GM19372 (cell line): Measurements from ENCODE around the gene TMEM123.

Experiments
- ATAC-seq: cut with Tn5 transposase; IDR thresholded peaks from one replicate; pipeline ENCODE4 v1.9.1; 2021; ENCODE audit warnings: mild to moderate bottlenecking, low read depth, moderate library complexity; ENCODE audit not compliant: unreplicated experiment

The TMEM123 gene

GRCh38 chr11:102428696-102429095, 23.9 kb downstream of the TMEM123 start:
- ATAC-seq, result no peak

DNA sequence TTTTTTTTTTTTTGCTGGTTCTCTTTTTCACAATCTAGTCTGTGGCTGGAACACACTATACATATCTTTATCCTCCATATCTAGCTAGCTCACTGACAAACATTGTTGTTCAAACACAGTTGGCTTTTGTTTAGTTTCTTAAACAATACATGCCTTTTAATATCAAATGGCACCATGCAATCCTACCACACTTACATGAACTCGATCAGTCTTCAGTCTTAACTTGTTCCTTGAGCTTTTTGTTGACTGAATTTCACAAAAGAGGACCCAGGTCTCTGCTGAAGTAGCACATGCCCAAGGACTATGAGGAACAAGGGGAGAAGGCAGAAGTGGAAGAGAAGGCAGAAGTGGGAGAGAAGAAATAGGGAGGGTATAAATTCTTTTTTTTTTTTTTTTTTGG, 25.5 kb downstream of the TMEM123 start:
- ATAC-seq, result no peak

DNA sequence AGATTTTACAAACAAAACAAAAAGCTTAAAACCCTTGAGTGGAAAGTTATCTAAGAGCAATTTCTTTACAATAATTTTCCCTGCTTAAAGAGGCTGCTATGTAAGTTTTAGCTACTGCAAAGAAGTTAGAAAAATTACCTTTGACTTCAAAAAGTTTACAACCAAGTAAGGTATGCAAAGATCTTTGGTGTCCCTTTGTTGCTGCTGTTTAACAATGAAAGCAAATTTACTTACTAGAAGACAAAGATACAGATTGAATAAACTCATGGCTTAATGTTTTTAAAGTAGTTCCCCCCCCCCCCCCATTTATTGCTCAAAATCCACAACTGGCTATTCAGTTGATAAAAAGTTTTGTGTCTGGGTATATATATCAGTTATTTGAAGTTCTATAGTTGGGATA, 26.0 kb downstream of the TMEM123 start:
- ATAC-seq, result no peak

DNA sequence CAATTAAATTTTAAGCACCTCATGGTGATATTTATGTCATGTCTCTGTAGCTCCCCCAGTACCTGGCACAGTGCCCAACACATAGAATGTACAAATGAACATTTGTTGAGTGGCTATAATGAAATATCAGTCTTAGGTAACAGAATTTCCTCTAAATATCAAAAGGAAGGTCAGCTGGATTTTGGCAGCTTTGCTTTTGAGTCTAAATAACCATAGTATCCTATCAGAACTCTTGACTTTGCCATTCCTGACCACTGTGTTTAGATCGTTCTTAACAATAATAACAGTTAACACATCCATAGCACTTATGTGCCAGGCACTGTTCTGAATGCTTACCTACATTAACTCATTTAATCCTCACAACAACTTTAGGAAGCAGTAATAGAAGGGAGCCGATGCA, 26.6 kb downstream of the TMEM123 start:
- no peak for ATAC-seq

GRCh38 chr11:102423936-102424335, 28.6 kb downstream of the TMEM123 start:
- no peak for ATAC-seq

DNA sequence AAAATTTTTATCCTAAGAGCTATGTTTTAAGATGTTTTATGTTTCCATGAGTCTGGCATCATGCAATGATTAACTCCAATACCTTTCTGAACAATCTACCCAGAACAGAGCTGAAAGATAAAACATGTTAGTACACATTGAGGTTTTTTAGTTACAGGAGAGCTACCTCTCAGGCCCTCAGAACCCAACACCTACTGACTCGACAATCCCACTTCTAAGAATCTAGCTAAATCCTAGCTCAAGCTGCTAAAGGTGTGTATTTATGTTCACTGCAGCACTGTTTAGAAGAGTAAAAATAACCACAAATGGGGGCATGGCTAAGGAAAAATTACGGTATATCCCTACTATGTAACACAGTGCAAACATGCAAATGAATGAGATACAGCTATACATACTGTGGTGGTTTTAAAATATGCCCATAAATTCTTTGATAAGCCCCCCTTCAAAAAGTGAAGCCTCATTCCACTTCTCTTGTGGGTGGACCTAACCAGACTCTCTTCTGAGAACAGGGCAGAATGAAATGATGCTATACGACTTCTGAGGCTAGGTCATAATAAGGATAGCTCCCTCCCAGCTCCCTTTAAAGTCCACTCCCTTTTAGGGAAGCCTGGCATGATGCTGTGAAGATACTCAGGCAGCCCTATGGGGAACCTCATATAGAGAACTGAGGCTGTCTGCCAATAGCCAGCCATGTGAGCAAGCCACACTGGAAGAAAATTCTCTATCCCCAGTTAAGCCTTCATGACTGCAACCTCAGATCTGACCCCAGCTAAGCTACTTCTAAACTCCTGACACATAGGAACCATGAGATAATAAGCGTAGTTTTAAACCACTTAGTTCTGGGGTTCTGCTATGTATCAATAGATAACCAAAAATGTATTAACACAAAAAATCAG, 29.5 kb downstream of the TMEM123 start:
- no peak for ATAC-seq

DNA sequence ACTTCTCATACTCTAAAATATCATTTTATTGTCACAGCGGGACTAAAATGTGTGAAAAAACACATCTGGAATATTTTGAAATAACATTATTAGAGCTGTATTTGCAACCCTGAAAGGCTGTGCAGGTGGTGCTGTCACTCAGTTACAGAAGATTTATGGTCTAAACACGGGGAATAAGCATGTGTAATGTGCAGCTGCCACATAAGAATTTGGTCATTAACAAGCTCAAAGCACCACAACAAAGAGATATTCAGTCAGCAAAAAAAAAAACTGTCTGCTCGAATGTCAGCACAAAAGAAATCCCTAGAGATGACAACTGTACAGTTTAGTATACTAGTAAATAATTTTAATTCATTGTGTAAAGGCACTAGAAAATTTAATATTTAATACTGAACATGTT, 31.3 kb downstream of the TMEM123 start:
- ATAC-seq, result no peak

DNA sequence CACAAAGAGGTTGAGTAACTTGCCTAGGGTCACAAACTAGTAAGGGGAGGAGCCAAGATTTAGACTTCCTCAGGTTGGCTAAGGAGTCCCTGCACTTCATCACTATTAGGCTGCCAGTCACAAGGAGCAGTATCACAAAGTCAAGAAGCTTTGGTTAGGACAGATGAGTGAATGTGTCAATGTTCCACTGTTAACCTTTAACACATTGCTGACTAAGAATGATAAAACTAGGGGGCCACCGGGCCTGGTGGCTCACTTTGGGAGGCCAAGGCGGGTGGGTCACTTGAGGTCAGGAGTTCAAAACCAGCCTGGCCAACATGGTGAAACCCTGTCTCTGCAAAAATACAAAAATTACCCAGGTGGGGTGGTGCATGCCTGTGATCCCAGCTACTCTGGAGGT, 32.0 kb downstream of the TMEM123 start:
- ATAC-seq, result no peak

DNA sequence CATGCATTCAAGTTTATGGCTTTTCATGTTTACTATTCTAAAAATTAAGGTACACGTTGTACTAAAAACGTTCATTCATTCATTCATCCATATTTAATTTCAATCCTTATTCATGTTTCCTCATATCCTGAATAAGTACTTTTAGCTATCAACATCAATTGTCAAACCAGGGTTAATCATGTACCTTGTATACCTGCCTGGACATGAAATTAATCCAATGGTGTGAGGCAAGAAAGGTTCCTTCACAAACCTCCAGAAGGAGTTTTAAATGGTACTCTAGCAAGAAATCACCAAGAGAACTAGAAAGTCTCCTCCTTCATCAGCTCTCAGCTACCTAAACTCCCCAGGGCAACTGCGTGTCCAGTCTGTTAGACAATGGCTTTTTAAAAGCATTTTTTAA, 33.4 kb downstream of the TMEM123 start:
- ATAC-seq, result no peak

DNA sequence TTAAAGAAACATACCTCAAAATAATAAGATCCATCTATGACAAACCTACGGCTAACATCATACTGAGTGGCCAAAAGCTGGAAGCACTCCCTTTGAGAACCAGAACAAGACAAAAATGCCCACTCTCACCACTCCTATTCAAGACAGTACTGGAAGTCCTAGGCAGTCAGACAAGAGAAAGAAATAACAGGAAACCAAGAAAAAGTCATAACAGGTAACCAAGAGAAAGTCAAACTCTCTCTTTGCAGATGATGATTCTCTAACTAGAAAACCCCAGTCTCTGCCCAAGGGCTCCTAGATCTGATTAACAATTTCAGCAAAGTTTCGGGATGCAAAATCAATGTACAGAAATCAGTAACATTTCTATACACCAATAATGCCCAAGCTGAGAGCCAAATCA, 35.6 kb downstream of the TMEM123 start:
- no peak for ATAC-seq

- ATAC-seq, result no peak
Measured at GRCh38 chr11:102415304-102415916, 37.2 kb downstream of the TMEM123 start.

- ATAC-seq, result no peak
Measured at GRCh38 chr11:102414559-102414958, 38.0 kb downstream of the TMEM123 start.

GRCh38 chr11:102413497-102413896, 39.1 kb downstream of the TMEM123 start:
- no peak for ATAC-seq

GRCh38 chr11:102411142-102411541, 41.4 kb downstream of the TMEM123 start:
- ATAC-seq, result no peak

- no peak for ATAC-seq
Measured at GRCh38 chr11:102410382-102410784, 42.2 kb downstream of the TMEM123 start.

DNA sequence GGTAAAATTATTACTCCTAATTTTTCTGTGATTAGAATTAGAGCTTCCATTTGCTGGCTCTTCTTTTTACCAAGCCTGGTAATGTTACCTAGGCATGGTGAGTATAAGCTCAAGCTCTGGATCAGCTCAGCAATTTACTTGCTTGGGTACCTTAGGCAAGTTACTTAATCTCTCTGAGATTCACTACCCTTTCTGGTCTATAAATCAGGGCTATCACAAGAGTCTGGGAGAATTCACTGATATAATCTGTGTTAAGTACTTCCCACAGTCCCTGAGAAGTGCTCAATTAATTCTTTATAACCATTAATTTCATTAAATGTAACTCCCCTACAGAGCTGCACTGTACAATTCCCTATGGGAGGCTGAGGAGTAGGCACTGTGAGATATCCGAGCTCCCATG, 44.2 kb downstream of the TMEM123 start:
- no peak for ATAC-seq

- ATAC-seq, result no peak
Measured at GRCh38 chr11:102407901-102408300, 44.7 kb downstream of the TMEM123 start.

GRCh38 chr11:102406099-102406498, 46.5 kb downstream of the TMEM123 start:
- ATAC-seq, result no peak

GRCh38 chr11:102405501-102405900, 47.1 kb downstream of the TMEM123 start:
- ATAC-seq, result no peak

DNA sequence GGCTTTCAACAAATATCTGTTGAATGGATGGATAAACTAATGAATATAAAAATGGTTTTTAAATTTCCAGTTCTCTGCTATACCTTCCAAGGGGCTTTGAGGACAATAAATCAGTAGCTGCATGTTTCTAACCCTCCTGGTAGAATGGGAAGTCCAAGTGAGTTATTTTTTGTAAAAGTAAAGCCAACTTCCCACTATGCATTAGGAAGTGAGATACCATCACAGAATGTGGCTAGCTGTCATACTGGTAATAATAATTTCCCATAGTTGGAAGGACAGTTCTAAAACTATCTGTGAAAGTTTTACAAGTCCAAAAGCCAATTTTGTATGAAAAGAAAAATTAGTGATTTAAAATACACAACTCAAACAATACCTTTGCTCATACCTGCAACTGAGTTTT, 50.0 kb downstream of the TMEM123 start:
- ATAC-seq, result no peak

GRCh38 chr11:102401905-102402304, 50.7 kb downstream of the TMEM123 start:
- no peak for ATAC-seq

DNA sequence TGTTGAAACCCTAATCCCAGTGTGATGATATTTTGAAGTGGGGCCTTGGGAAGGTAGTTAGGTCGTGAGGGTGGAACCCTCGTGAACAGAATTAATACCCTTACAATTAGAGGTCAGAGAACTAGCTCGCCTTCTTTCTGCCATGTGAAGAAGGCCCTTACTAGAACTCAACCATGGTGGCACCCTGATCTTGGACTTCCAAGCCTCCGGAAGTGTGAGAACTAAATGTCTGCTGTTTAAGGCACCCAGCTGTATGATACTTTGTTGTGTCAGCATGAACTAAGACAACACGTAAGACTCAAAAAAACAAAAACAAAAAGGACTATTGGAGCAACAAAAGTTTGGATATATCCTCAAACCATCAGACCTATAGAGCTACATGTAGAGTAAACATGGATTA, 52.0 kb downstream of the TMEM123 start:
- ATAC-seq, result no peak
